T-helper 17 cell (primary cell): ENCODE results near the gene ELOVL1. TPM values are rescaled to one million over a fixed set of nuclear protein-coding genes. Genes with fewer than 3 reads are reported as not detected.

Experiments
- ATAC-seq: fragments of 150-1000 bp; cut with Tn5 transposase; 2 replicates; pipeline ENCODE4 v1.10.0; 2021; ENCODE audit warnings: mild to moderate bottlenecking, moderate library complexity
- DNase-seq, 3 donors: peaks; one replicate each; pipeline versions ENCODE4 v3.0.0 to v3.0.0-alpha.2; 2020 to 2021
- H3K9me3 ChIP-seq: one replicate; pipeline ENCODE4 v1.7.0; 2013; ENCODE audit warnings: low read length, mild to moderate bottlenecking; ENCODE audit not compliant: control insufficient read depth, poor library complexity, severe bottlenecking
- H3K27ac Mint-ChIP-seq: one replicate; pipeline ENCODE4 v1.8.0; 2022; ENCODE audit warnings: mild to moderate bottlenecking, moderate library complexity, mixed read lengths
- H3K27me3 Mint-ChIP-seq: one replicate; pipeline ENCODE4 v1.8.0; 2022; ENCODE audit warnings: mixed read lengths
- H3K36me3 Mint-ChIP-seq: one replicate; pipeline ENCODE4 v1.8.0; 2022; ENCODE audit warnings: low read depth, mixed read lengths
- H3K4me1 Mint-ChIP-seq: one replicate; pipeline ENCODE4 v1.8.0; 2022; ENCODE audit warnings: mild to moderate bottlenecking, mixed read lengths
- H3K4me3 Mint-ChIP-seq: one replicate; pipeline ENCODE4 v1.8.0; 2022; ENCODE audit warnings: mild to moderate bottlenecking, moderate library complexity, mixed read lengths
- total RNA-seq, 4 donors: library from RNA in 2 of 4; stranded (reverse) in 2 of 4; gene quantifications; one replicate each; pipeline ENCODE4 v1.2.3 and lab custom pipeline; 2022 to 2026

Gene ELOVL1
- total RNA-seq, 2 donors from 2014 or later = 32.3 to 36.9 TPM

GRCh38 chr1:43346636-43347035 lies 21.2 kb downstream of the ELOVL1 start:
- Mint-ChIP-seq H3K27me3 (peaks cover 5% of the 10 kb centered on the region), H3K36me3 (peaks cover 3% of the 10 kb centered on the region), H3K27ac (peak overlapping the region; percentile 67), H3K4me1 (peaks cover 23% of the 10 kb centered on the region), H3K4me3 (no peak overlapping the region)
- ATAC-seq (no peak), DNase-seq (no peak)
- no peaks in the 10 kb centered on the region for H3K9me3 ChIP-seq

GRCh38 chr1:43345120-43345519 lies 22.7 kb downstream of the ELOVL1 start:
- H3K4me1 Mint-ChIP-seq = peaks cover 23% of the 10 kb centered on the region
- H3K36me3 Mint-ChIP-seq = peaks cover 3% of the 10 kb centered on the region
- no peak overlapping the region for H3K4me3 Mint-ChIP-seq
- peaks cover 5% of the 10 kb centered on the region for H3K27me3 Mint-ChIP-seq
- no peaks in the 10 kb centered on the region for H3K9me3 ChIP-seq
- DNase-seq (no peak), ATAC-seq (no peak)
- no peak overlapping the region for H3K27ac Mint-ChIP-seq

GRCh38 chr1:43344267-43344850 lies 23.5 kb downstream of the ELOVL1 start:
- Mint-ChIP-seq H3K4me1 (peaks cover 17% of the 10 kb centered on the region), H3K36me3 (peaks cover 3% of the 10 kb centered on the region), H3K27ac (peak overlapping the region; percentile 72), H3K27me3 (peaks cover 5% of the 10 kb centered on the region), H3K4me3 (no peak overlapping the region)
- no peaks in the 10 kb centered on the region for H3K9me3 ChIP-seq
- ATAC-seq (no peak), DNase-seq (no peak)

- no peak overlapping the region for H3K4me3 Mint-ChIP-seq
- no peak for ATAC-seq
- peaks cover 3% of the 10 kb centered on the region for H3K36me3 Mint-ChIP-seq
- peaks cover 4% of the 10 kb centered on the region for H3K4me1 Mint-ChIP-seq
- H3K27me3 Mint-ChIP-seq = peaks cover 9% of the 10 kb centered on the region
- no peak for DNase-seq
- H3K27ac Mint-ChIP-seq = no peak overlapping the region
- no peaks in the 10 kb centered on the region for H3K9me3 ChIP-seq
Observed at GRCh38 chr1:43340559-43340958, 27.3 kb downstream of the ELOVL1 start.

GRCh38 chr1:43339584-43340232 lies 28.1 kb downstream of the ELOVL1 start:
- peaks cover 10% of the 10 kb centered on the region for H3K27me3 Mint-ChIP-seq
- H3K27ac Mint-ChIP-seq = no peak overlapping the region
- ATAC-seq (no peak), DNase-seq (no peak)
- no peaks in the 10 kb centered on the region for H3K9me3 ChIP-seq
- H3K4me3 Mint-ChIP-seq = no peak overlapping the region
- H3K36me3 Mint-ChIP-seq = peaks cover 5% of the 10 kb centered on the region
- peaks cover 4% of the 10 kb centered on the region for H3K4me1 Mint-ChIP-seq

- no peak for DNase-seq
- no peak overlapping the region for H3K27ac Mint-ChIP-seq
- H3K9me3 ChIP-seq = no peaks in the 10 kb centered on the region
- peaks cover 5% of the 10 kb centered on the region for H3K4me1 Mint-ChIP-seq
- H3K4me3 Mint-ChIP-seq = no peak overlapping the region
- peaks cover 10% of the 10 kb centered on the region for H3K27me3 Mint-ChIP-seq
- no peak for ATAC-seq
- peaks cover 8% of the 10 kb centered on the region for H3K36me3 Mint-ChIP-seq
Observed at GRCh38 chr1:43338001-43338400, 29.8 kb downstream of the ELOVL1 start.

GRCh38 chr1:43337588-43337987 lies 30.2 kb downstream of the ELOVL1 start, which contains the start of gene MPL:
Gene MPL, plus strand, starts transcription at chr1:43337818. Its CDS starts 31 bp downstream, at chr1:43337849.
- Mint-ChIP-seq H3K4me1 (peaks cover 5% of the 10 kb centered on the region), H3K27me3 (peaks cover 10% of the 10 kb centered on the region), H3K27ac (no peak within 1 kb of the TSS), H3K36me3 (peaks cover 8% of the 10 kb centered on the region), H3K4me3 (no peak within 1 kb of the TSS)
- DNase-seq (no peak), ATAC-seq (no peak)
- H3K9me3 ChIP-seq = no peaks in the 10 kb centered on the region

- Mint-ChIP-seq H3K36me3 (peaks cover 8% of the 10 kb centered on the region), H3K4me1 (peaks cover 7% of the 10 kb centered on the region), H3K27ac (peak overlapping the region; percentile 67), H3K4me3 (no peak overlapping the region), H3K27me3 (peaks cover 10% of the 10 kb centered on the region)
- ATAC-seq (no peak), DNase-seq (no peak)
- no peaks in the 10 kb centered on the region for H3K9me3 ChIP-seq
Observed at GRCh38 chr1:43334453-43335205, 33.2 kb downstream of the ELOVL1 start.

- H3K9me3 ChIP-seq = no peaks in the 10 kb centered on the region
- no peak for ATAC-seq
- H3K4me1 Mint-ChIP-seq = peaks cover 7% of the 10 kb centered on the region
- no peak overlapping the region for H3K27ac Mint-ChIP-seq
- no peak for DNase-seq
- H3K36me3 Mint-ChIP-seq = peaks cover 8% of the 10 kb centered on the region
- H3K4me3 Mint-ChIP-seq = no peak overlapping the region
- H3K27me3 Mint-ChIP-seq = peaks cover 6% of the 10 kb centered on the region
Observed at GRCh38 chr1:43331688-43332087, 36.1 kb downstream of the ELOVL1 start.

- peaks cover 10% of the 10 kb centered on the region for H3K36me3 Mint-ChIP-seq
- DNase-seq = no peak
- ATAC-seq = no peak
- H3K4me1 Mint-ChIP-seq = peaks cover 7% of the 10 kb centered on the region
- no peak overlapping the region for H3K4me3 Mint-ChIP-seq
- H3K27me3 Mint-ChIP-seq = peaks cover 6% of the 10 kb centered on the region
- H3K27ac Mint-ChIP-seq = no peak overlapping the region
- H3K9me3 ChIP-seq = no peaks in the 10 kb centered on the region
Observed at GRCh38 chr1:43329995-43330751, 37.6 kb downstream of the ELOVL1 start.

- H3K9me3 ChIP-seq = no peaks in the 10 kb centered on the region
- no peak overlapping the region for H3K27ac Mint-ChIP-seq
- peaks cover 2% of the 10 kb centered on the region for H3K4me1 Mint-ChIP-seq
- no peak for ATAC-seq
- H3K36me3 Mint-ChIP-seq = peaks cover 2% of the 10 kb centered on the region
- DNase-seq = no peak
- H3K27me3 Mint-ChIP-seq = no peaks in the 10 kb centered on the region
- no peak overlapping the region for H3K4me3 Mint-ChIP-seq
Observed at GRCh38 chr1:43327549-43328292, 40.1 kb downstream of the ELOVL1 start.

GRCh38 chr1:43325381-43325780 lies 42.4 kb downstream of the ELOVL1 start:
- DNase-seq = no peak
- Mint-ChIP-seq H3K27ac (no peak overlapping the region), H3K4me3 (no peak overlapping the region), H3K36me3 (peaks cover 2% of the 10 kb centered on the region), H3K4me1 (peaks cover 1% of the 10 kb centered on the region), H3K27me3 (no peaks in the 10 kb centered on the region)
- no peak for ATAC-seq
- no peaks in the 10 kb centered on the region for H3K9me3 ChIP-seq
